Measurements from ENCODE around the gene UBASH3B.

DNA sequence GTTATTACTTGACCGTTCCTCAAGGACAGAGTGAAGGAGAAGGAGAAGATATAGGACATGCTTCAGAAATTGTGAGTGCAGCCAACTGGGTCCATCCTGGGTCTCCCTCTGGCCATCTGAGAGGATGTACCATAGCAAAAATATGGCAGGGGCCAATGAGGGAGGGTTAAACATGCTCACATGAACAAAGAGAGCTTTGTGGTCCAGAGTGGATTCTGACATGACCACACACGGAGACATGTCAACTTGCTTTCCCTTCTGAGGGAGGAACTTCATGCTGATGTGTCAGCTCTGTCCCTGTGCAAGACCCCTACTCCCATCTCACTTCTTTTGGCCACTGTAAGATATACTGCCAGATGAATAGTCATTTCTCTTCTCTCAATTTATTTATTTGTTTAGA is 3.0 kb upstream of the UBASH3B start:
- TF ChIP-seq, protein P1, sequence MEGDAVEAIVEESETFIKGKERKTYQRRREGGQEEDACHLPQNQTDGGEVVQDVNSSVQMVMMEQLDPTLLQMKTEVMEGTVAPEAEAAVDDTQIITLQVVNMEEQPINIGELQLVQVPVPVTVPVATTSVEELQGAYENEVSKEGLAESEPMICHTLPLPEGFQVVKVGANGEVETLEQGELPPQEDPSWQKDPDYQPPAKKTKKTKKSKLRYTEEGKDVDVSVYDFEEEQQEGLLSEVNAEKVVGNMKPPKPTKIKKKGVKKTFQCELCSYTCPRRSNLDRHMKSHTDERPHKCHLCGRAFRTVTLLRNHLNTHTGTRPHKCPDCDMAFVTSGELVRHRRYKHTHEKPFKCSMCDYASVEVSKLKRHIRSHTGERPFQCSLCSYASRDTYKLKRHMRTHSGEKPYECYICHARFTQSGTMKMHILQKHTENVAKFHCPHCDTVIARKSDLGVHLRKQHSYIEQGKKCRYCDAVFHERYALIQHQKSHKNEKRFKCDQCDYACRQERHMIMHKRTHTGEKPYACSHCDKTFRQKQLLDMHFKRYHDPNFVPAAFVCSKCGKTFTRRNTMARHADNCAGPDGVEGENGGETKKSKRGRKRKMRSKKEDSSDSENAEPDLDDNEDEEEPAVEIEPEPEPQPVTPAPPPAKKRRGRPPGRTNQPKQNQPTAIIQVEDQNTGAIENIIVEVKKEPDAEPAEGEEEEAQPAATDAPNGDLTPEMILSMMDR (conservative IDR thresholded peaks at IDR 0.05; ENCODE audit: low read length), result no peak
- no peak for TF ChIP-seq EZH2phosphoT487 (IDR thresholded peaks at IDR 0.05; ENCODE audit: borderline replicate concordance, low read depth, low read length)

All from OCI-LY7 (cell line).